Left hindlimb (tissue), 1 donor: Measurements from ENCODE around the gene SERPING1.

Experiments used
- DNase-seq: peaks from one replicate; pipeline ENCODE4 v3.0.0-alpha.2; 2018

The SERPING1 gene

DNA sequence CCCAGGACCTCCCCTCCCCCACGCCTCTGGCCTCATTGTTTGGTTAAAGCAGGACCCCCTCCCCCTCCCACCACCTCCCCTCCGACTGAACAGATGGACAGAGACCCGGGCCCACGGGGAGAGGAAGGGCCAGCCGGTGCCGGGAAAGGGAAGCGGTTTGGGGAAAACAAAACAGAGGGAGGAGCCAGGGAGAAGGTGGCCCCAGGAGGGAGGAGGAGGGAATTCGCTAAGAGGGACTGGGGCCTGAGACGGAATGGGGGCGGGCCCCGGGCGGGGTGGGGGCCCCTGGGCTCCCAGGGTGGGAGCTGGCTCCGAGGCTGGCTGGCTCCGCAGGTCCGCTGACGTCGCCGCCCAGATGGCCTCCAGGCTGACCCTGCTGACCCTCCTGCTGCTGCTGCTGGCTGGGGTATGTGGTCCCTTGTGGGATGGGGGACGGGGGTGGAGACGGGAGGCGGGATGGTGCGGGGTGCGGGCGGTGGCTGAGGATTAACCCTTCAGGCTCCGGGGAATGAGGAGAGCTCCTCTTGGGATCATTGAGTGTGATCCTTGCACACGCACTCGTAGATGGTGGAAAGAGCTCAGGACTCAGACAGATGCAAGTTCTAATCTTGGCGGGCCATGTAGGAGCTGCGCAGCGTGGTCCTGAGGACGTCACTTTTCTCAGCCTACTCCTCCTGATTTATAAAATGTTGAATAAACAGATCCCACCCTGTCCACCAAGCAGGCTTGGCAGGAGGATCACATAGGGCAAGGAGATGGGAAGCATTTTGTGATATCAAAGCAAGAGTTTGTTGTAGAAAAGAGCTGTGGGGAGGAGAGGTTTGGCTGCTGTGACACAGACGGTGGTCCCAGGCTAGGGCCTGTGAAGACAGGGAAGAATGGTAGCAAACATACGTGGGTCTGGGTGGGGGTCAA is 688 bp downstream of the SERPING1 start:
- DNase-seq: peak; percentile 87

DNA sequence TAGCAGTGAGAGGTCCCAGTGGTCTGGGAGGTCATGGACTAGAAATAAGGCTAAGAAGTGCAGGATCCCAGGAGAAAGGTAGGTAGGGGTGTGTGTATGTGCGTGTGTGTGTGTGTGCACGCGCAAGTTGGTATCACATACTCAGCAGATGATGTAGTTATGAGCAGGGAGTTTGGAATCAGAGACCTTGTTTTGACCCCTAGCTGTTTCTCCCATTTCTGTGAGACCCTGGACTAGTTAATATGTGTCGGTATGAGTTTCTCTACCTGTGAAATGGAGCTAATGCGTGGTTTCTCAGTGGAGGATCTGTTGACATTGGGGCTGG is 1.3 kb downstream of the SERPING1 start:
- no peak for DNase-seq

DNA sequence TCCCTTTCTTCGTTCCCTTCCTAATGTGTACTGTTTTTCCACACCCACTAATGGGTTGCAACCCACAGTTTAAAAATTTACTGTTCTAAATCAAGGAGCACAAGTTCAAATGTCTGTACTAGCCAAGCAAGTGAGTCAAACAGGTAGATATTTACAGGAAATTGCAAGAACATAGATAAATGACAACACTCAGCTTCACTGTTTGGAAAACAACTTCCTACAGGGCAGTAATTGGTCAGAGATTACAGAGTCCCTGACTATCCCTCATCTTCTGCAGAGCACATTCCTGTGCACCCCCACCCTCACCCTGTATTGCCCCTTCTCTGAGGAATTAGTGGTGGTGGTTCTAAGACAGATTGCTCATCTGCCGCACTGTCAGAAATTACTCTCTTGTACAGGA is 1.9 kb downstream of the SERPING1 start:
- no peak for DNase-seq

DNA sequence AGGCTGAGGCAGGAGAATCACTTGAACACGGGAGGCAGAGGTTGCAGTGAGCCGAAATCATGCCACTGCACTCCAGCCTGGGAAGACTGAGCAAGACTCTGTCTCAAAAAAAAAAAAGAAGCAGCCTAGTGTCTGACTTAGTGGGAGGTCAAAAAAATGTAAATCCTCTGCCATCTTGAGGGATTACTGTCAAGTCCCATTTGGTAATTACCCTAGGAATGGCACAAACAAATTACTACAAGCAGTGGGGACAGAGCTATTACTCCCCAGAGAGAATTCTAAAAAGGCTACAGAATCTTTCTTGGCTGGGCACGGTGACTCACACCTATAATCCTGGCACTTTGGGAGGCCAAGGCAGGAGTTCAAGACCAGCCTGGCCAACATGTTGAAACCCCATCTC is 3.8 kb downstream of the SERPING1 start:
- no peak for DNase-seq

DNA sequence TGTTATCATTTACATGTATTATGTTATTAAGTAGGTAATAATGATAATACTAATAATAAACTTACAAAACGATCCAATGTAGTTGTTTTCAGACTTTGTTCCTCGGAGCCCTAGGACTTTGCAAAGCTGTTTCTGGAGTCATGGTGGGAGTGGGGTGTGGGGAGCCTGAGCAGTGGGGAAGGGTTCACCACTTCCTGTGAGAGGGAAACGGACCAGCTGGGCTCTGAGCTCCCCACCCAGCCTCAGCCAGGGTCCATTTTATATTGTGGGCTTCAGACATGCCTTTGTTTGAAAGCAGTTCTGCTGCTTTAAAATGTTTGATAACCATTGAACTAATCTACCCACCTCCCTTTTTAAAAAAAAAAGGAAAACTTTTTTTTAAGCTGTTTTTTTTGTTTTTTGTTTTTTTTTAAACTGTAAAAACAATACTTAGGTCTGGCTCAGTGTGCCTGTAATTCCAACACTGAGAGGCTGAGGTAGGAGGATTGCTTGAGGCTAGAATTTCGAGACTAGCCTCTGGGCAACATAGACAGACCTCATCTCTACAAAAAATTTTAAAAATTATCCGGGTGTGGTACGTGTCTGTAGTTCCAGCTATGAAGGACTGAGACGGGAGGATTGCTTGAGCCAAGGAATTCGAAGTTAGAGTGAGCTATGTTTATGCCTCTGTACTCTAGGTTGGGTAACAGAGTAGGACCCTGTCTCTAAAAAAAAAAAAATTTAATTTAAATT is 7.0 kb downstream of the SERPING1 start:
- DNase-seq: no peak

DNA sequence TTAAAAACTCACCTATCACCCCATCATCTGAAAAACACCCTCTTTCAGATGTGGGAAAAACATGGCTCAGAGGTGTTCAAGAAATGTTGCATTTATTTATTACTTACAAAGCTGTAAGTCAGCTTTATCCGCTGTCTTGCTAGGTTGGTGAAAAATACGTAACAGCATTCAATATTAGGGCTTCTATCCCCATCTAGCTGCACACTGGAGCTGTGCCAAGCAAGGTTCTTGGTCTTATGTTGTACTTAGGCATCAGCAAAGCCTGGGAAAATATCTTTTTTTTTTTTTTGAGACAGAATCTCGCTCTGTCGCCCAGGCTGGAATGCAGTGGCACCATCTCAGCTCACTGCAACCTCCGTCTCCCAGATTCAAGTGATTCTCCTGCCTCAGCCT is 7.5 kb downstream of the SERPING1 start:
- DNase-seq: no peak

DNA sequence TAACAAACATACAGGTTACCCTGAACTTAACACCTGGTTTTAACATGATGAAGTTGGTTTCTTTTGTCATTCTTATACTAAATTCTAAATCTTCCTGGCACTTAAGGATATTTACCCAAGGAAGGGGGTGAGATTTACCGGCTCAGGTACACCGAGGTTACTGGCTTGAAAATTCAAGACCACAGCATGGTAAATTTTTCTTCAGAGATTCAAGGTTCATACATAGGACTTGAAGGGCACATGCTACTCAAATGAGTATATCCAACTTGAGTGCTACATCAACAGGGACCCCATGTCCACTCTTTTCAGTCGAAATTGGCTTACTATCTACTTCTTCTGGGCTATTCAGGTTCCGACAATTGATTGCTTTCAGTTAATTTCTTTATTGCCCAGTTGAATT is 12.7 kb downstream of the SERPING1 start:
- no peak for DNase-seq

DNA sequence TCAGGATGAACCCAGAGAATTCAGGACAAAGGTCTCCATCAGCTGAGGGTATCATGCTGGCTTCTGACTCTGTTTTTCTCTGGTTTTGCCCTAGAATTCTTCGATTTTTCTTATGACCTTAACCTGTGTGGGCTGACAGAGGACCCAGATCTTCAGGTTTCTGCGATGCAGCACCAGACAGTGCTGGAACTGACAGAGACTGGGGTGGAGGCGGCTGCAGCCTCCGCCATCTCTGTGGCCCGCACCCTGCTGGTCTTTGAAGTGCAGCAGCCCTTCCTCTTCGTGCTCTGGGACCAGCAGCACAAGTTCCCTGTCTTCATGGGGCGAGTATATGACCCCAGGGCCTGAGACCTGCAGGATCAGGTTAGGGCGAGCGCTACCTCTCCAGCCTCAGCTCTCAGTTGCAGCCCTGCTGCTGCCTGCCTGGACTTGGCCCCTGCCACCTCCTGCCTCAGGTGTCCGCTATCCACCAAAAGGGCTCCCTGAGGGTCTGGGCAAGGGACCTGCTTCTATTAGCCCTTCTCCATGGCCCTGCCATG is 16.8 kb downstream of the SERPING1 start:
- no peak for DNase-seq

DNA sequence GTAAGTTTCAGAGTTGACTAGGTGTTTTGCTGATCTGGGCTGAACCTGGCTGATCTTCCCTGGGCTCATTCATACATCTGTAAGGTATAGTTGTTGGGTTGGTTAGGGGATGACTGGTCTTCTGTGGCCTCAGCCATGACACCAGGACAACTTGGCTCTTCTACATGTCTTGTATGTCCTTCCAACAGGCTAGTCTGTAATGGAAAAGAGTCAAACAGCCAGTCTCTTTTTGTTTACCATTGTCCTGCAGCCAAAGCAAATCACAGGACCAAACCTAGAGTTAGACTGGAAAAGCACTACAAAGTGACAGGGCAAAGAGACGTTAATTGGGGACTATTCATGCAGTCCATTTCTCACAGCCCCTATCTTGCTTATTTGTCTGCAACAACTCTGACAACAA is 17.8 kb downstream of the SERPING1 start:
- DNase-seq: no peak

DNA sequence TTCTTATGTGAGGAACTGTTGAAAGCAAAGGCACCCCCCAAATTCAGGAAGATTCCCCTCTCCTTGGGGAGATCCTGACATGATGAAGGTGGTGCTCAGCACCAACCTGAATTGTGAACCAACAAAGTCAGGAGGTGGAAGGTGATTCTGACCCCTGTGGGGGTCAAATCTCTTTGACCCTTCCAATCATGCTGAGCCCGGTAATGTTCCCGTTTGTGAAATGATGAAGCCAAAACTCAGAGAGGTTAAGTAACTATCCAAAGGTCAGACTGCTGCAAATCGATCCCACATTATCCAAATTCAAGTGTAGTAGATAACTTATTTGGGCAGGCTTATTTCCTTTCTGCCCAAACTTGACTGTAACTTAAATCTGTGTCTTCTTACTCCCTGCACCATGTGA is 19.1 kb downstream of the SERPING1 start:
- DNase-seq: no peak

DNA sequence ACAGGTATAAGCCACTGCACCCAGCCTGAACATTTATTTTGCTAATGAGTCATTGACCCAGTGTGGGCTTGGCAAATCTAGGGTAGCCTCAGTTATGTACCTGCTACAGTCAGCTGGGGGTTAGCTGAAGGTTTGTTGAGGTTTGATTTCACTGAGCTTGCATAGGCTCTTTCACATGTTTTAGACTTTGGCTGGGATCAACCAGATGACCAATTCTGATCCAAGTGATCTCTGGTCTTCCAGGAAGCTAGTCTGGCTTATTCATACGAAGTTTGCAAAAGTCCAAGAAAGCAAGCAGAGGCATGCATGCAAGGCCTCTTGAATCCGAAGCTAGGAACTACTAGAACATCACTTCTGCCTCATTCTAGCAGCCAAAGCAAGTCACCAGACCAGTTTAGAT is 21.0 kb downstream of the SERPING1 start:
- no peak for DNase-seq

DNA sequence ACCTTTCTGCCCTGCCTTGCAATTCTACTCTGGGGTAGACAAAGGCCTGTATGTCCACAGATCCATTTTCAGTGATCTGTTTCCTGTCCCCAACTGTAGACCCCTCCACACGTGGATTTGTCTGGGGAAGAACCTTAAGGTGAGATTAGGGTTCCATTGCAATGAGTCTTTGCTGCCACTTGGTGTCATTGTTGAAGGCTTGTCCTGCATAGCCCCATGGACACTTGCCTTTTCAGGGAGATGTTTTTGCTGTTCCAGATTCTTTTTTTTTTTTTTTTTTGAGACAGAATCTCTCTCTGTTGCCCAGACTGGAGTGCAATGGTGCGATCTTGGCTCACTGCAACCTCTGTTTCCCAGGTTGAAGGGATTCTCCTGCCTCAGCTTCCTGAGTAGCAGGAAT is 21.8 kb downstream of the SERPING1 start:
- no peak for DNase-seq

DNA sequence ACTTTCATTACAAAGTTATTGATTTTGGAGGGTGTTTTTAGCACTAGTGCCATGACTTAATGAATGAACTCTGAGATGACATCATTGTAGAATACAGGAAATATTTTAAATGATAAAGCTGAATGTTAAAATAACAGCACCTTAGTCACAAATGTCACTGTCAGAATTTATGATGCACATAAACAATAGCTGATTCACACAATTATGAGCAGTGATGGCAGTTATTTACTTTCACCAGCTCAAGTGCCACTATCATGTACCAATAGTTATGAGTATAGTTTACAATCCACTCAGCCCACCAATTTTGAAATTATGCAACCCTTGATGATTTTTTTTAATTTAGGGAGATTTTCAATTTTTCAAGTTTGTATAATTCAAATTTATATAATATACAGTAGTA is 23.0 kb downstream of the SERPING1 start:
- DNase-seq: no peak

DNA sequence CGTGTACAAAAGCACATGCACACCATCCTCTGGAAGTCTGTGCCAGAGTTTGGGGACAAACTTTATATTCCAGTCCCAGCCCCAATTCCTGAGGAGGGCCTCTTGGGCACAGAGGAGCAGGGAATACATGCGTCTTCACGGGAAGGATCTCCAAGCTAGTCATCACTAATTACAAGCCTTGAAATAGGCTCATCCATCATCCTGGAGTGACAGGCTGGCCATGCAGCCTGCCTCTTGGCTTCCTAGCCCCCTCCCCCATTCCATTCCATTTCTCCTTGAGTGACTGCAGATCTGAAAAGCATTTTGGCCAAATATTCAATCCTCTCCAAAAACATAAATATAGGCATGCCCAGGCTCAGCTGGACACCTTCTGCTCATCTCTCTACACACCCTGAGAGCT is 24.8 kb downstream of the SERPING1 start:
- DNase-seq: no peak

DNA sequence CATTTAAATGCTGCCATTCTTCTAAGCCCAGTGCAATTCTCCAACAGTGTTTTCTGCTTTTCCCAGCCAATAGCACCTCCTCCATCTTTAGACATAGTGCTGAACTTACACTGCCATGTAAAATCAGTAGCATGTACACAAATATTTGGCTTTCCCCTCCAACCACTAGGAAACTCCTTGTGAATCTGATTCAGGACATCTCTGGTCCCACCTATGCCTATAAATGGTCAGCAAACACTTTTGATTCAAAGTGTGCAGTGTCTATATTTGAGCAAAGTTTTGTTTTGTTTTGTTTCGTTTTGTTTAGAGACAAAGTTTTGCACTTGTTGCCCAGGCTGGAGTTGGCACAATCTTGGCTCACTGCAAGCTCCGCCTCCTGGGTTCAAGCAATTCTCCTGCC is 27.4 kb downstream of the SERPING1 start:
- DNase-seq: no peak

DNA sequence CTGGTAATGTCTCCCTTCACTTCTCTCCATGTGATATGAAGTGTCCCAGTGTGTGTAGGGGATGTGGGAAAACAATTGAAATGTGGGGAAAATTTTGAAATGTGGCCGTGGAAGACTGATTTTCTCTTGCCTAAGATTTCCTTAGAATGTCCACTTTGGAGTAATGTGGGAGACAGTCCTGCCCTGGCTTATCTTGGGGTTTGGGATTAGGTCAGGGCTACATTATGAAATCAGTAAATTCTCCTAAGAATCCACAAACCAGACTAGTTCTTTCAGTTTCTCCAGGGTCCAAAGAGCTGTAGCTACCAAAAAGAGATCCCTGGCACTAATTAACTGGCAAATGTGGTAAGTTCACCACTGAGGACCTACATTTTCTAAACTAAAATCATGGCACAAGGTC is 29.4 kb downstream of the SERPING1 start:
- DNase-seq: no peak

DNA sequence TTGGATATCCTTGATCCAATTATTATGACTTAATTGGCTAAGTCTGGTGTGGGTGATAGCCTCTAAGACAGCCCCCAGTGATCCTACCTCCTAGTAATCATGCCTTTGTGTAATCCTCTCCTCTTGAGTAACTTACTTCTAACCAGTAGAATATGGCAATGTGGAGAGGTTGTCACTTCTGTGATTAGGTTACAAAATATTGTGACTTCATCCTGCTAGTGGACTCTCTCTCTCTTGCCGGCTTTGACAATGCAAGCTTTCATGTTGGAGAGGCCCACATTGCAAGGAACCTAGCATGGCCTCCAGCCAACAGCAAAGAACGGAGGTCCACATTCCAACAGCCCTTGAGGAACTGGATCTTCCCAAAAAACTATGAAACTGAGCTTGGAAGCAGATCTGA is 32.7 kb downstream of the SERPING1 start:
- no peak for DNase-seq

DNA sequence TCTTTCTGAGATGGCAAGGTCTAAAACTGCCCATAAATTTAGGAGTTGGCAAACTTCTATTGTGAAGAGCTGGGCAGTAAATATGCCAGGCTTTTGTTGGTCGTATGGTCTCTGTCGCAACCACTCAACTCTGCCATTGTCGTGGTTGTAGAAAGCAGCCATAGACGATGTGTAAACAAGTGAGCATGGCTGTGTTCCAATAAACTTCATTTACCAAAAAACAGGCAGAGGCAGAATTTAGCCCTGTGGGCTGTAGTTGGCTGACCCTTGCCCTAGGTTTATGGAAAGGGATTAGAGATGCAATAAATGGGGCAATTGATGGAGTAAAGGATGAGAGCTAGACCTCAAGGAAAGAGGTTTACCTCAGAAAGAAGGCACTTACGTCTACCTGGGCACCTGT is 34.6 kb downstream of the SERPING1 start:
- no peak for DNase-seq

DNA sequence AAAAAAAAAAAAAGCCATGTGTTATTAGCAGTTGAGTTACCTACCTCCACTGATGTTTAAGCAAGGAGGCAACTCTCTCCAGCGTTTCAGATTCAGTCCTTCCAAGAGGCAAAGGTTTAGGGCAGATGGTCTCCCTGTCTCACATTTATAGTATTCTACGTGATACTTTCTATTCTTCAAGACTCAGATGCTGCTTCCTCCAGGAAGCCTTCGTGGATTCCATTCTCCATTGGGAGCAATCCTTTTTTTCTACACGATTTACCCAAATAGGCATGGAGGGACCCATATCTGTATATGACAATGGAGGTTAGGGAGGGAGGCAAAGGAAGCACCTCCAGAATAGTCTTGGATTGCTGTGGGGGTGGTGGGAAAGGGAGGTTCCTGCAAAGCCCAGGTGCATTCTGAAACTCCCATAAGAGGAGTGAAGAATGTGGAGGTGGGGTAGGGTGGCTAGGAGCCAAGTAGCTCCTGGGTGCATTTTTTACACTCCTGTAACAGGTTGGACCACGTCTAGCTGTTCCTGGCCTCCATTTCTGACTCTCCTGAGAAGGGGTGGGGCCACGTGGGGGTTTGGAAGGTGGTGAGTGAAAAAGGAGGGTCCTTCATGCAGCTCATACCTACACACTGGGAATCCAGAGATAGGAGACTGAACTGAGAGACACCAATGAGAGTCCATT is 36.0 kb downstream of the SERPING1 start:
- no peak for DNase-seq

DNA sequence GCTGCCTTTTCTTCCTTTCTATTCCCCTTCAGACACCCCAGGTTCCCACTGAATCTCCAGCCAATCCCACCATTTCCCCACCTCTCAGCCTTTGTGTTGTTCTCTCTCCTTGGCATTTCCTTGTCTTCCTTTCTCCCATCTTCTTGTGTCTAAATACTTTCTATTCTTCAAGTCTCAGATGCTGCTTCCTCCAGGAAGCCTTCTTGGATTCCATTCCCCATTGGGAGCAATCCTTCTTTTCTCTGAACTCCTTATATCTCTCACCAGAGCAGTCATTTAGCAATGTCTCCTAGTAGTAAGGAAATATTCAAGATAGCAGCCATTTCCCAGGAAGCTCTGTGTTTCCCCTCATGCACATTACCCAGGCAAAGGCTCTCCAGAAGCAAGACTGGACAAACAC is 36.8 kb downstream of the SERPING1 start:
- DNase-seq: no peak

DNA sequence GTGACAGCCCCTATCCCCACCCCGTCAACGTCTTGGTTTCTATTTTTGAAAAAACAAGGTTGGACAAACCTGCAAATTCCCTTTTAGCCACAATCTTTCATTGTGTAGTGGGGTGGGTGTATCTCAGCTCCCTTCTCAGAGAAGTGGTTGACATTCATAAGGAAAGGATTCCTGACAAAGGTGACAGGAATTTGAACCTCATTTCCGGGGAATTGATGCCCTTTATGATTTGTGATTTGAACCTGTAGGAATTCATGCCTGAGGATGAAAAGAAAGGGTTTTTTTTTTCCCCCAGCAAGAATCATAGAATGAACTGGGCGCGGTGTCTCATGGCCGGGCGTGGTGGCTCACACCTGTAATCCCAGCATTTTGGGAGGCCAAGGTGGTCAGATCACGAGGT is 37.8 kb downstream of the SERPING1 start:
- DNase-seq: no peak

DNA sequence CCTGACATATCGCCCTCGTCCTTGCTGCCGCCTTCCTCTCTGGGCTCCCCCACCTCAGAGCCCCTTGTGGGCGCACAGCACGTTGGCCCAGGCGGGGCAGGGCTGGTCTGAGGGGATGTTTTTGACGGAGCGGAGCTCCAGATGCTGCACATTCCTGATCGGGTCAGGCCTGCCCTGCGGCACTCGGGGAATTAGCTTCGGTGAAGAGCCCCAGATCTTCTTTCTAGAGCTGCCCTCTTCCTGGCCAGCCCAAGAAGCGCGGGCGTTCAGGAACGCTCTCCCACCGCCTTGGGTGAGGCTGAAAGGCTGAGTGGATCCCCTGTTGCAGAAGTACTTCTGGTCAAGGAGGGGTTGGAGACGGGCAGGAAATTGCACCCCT is 40.1 kb downstream of the SERPING1 start:
- DNase-seq: no peak

DNA sequence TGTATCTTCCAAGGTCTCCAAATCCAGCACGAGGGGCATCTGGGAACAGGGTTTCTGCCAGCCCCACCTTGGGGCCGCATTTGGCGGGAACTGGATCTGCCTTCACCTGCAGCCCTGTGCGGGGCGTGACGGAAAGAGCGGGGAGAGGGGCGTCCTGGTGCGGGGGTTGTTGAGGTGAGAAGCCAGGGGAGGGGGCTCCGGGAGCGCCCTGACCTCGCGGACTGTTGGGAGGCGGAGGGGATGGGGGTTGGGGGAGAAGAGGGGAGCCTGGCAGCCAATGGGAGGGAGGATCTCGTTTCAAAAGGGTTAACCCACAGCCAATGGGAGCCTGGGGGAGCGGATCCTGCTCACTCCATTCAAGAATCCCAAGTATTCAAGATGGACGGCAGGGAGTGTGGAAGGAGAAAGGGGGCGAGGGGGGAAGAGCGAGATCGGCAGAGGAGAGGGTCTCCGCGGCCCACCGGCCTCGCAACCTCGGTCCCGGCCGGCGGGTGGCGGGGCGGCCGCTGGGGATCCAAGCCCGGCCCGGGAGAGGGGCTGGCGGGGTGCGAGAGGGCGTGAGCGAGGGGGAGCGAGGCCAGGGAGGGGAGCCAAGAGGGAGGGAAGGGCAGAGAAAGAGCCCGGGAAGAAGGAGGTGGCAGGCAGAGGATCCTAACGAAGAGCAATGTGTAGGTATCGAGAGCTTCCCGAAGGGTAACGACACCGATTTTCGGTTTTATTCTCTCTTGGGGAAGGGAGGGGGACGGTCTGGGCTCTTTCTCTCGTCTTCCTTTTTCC is 40.7 kb downstream of the SERPING1 start:
- DNase-seq: peak; percentile 94
